Neural progenitor cell (in vitro differentiated cells): ENCODE data around the gene RTN4IP1. TPM values are rescaled to one million over a fixed set of nuclear protein-coding genes. Genes with fewer than 3 reads are reported as not detected.

ENCODE experiments used
- DNase-seq: peaks from one replicate; pipeline ENCODE4 v3.0.0-alpha.2; 2016; ENCODE audit warnings: low spot score
- H2AFZ ChIP-seq: fragments of 200-600 bp; sonication (generic); replicated peaks from 2 replicates; pipeline ENCODE4 v1.6.1; 2016; ENCODE audit warnings: antibody characterized with exemption
- H3F3A ChIP-seq: fragments of 200-600 bp; sonication (generic); 2 replicates; pipeline ENCODE4 v1.6.1; 2016; ENCODE audit warnings: antibody characterized with exemption, low read depth
- H3K27ac ChIP-seq: fragments of 200-600 bp; sonication (generic); 2 replicates; pipeline ENCODE4 v1.5.1; 2016; ENCODE audit warnings: mild to moderate bottlenecking
- H3K27me3 ChIP-seq: fragments of 200-600 bp; sonication (generic); 2 replicates; pipeline ENCODE4 v1.6.1; 2016; ENCODE audit warnings: mild to moderate bottlenecking, moderate library complexity
- H3K36me3 ChIP-seq: fragments of 200-600 bp; sonication (generic); 2 replicates; pipeline ENCODE4 v1.5.1; 2016
- H3K4me1 ChIP-seq: fragments of 200-600 bp; sonication (generic); 2 replicates; pipeline ENCODE4 v1.6.1; 2016; ENCODE audit warnings: mixed run types
- H3K4me2 ChIP-seq: fragments of 200-600 bp; sonication (generic); 2 replicates; pipeline ENCODE4 v1.6.1; 2016
- H3K4me3 ChIP-seq: fragments of 200-600 bp; sonication (generic); 2 replicates; pipeline ENCODE4 v1.5.1; 2016
- H3K79me2 ChIP-seq: fragments of 200-600 bp; sonication (generic); 2 replicates; pipeline ENCODE4 v1.6.1; 2016; ENCODE audit warnings: low read depth
- H3K9ac ChIP-seq: fragments of 200-600 bp; sonication (generic); 2 replicates; pipeline ENCODE4 v1.6.1; 2016
- H3K9me3 ChIP-seq: fragments of 200-600 bp; sonication (generic); 2 replicates; pipeline ENCODE4 v1.5.1; 2016; ENCODE audit warnings: low read depth
- H4K20me1 ChIP-seq: fragments of 200-600 bp; sonication (generic); 2 replicates; pipeline ENCODE4 v1.6.1; 2016; ENCODE audit warnings: low read depth
- H3K27ac Mint-ChIP-seq: 3 replicates; pipeline ENCODE4 v1.8.0; 2021; ENCODE audit warnings: mixed read lengths
- H3K27me3 Mint-ChIP-seq: 2 replicates; pipeline ENCODE4 v1.8.0; 2022; ENCODE audit warnings: low read depth, mild to moderate bottlenecking, inconsistent platforms, moderate library complexity, mixed read lengths; ENCODE audit not compliant: insufficient read depth
- H3K36me3 Mint-ChIP-seq: 3 replicates; pipeline ENCODE4 v1.8.0; 2021; ENCODE audit warnings: mixed read lengths
- H3K4me1 Mint-ChIP-seq: 3 replicates; pipeline ENCODE4 v1.8.0; 2021; ENCODE audit warnings: mixed read lengths
- H3K4me3 Mint-ChIP-seq: 3 replicates; pipeline ENCODE4 v1.8.0; 2021; ENCODE audit warnings: mild to moderate bottlenecking, moderate library complexity, mixed read lengths
- H3K9me3 Mint-ChIP-seq: 3 replicates; pipeline ENCODE4 v1.8.0; 2020; ENCODE audit warnings: mixed read lengths
- CTCF ChIP-seq: fragments of 200-600 bp; sonication (generic); IDR thresholded peaks from 2 replicates; pipeline ENCODE4 v1.5.1; 2017; ENCODE audit warnings: antibody characterized with exemption, mild to moderate bottlenecking
- EZH2 ChIP-seq: fragments of 200-600 bp; sonication (generic); IDR thresholded peaks from 2 replicates; pipeline ENCODE4 v1.6.1; 2017; ENCODE audit warnings: antibody characterized with exemption, mild to moderate bottlenecking, moderate library complexity
- EZH2phosphoT487 ChIP-seq: fragments of 200-600 bp; sonication (generic); IDR thresholded peaks from 2 replicates; pipeline ENCODE4 v1.6.1; 2017; ENCODE audit warnings: antibody characterized with exemption
- total RNA-seq: library from RNA; depleted of rRNA; stranded (reverse); fragments of >200 nt; gene quantifications from 2 replicates; pipeline ENCODE4 v1.2.3, GENCODE V29; 2015; ENCODE audit warnings: low replicate concordance

RTN4IP1 gene
- total RNA-seq, 1 donor from 2014 or later, result 10.2 TPM

- no peak overlapping the region for H3K4me2 ChIP-seq
- Mint-ChIP-seq H3K27me3 (peaks cover 5% of the 10 kb centered on the region), H3K4me3 (no peak overlapping the region), H3K36me3 (no peaks in the 10 kb centered on the region), H3K27ac (no peak overlapping the region), H3K9me3 (no peaks in the 10 kb centered on the region), H3K4me1 (peaks cover 4% of the 10 kb centered on the region)
- no peaks in the 10 kb centered on the region for H3K9me3 ChIP-seq
- no peak overlapping the region for H2AFZ ChIP-seq
- no peaks in the 10 kb centered on the region for H3K27me3 ChIP-seq
- no peak overlapping the region for H3K4me3 ChIP-seq
- H4K20me1 ChIP-seq, result no peaks in the 10 kb centered on the region
- H3K79me2 ChIP-seq, result no peaks in the 10 kb centered on the region
- no peaks in the 10 kb centered on the region for H3F3A ChIP-seq
- no peaks in the 10 kb centered on the region for H3K4me1 ChIP-seq
- no peak for DNase-seq
- H3K9ac ChIP-seq, result no peak overlapping the region
- TF ChIP-seq EZH2phosphoT487 (no peak), CTCF (no peak), EZH2 (no peak)
- H3K27ac ChIP-seq, result no peak overlapping the region
- H3K36me3 ChIP-seq, result no peaks in the 10 kb centered on the region
Observed at GRCh38 chr6:106547601-106548453, 81.5 kb downstream of the RTN4IP1 start.

- no peak overlapping the region for H3K4me3 Mint-ChIP-seq
- H3K4me1 ChIP-seq, result no peaks in the 10 kb centered on the region
- no peaks in the 10 kb centered on the region for H3K27me3 ChIP-seq
- no peaks in the 10 kb centered on the region for H3K9me3 ChIP-seq
- peaks cover 5% of the 10 kb centered on the region for H3K27me3 Mint-ChIP-seq
- no peaks in the 10 kb centered on the region for H3K36me3 ChIP-seq
- H3F3A ChIP-seq, result no peaks in the 10 kb centered on the region
- no peak for DNase-seq
- H3K36me3 Mint-ChIP-seq, result no peaks in the 10 kb centered on the region
- H3K4me1 Mint-ChIP-seq, result peaks cover 4% of the 10 kb centered on the region
- no peaks in the 10 kb centered on the region for H4K20me1 ChIP-seq
- H3K9ac ChIP-seq, result no peak overlapping the region
- H3K4me3 ChIP-seq, result no peak overlapping the region
- H3K4me2 ChIP-seq, result no peak overlapping the region
- H2AFZ ChIP-seq, result no peak overlapping the region
- H3K9me3 Mint-ChIP-seq, result no peaks in the 10 kb centered on the region
- H3K79me2 ChIP-seq, result no peaks in the 10 kb centered on the region
- H3K27ac ChIP-seq, result no peak overlapping the region
- no peak for TF ChIP-seq EZH2
- no peak overlapping the region for H3K27ac Mint-ChIP-seq
Observed at GRCh38 chr6:106546691-106547414, 82.4 kb downstream of the RTN4IP1 start.

- H3K4me1 ChIP-seq, result no peaks in the 10 kb centered on the region
- H3K9me3 ChIP-seq, result no peaks in the 10 kb centered on the region
- TF ChIP-seq EZH2 (no peak), EZH2phosphoT487 (no peak), CTCF (no peak)
- Mint-ChIP-seq H3K27ac (no peak overlapping the region), H3K4me1 (peaks cover 4% of the 10 kb centered on the region), H3K27me3 (peaks cover 5% of the 10 kb centered on the region), H3K36me3 (no peaks in the 10 kb centered on the region), H3K9me3 (no peaks in the 10 kb centered on the region), H3K4me3 (no peak overlapping the region)
- H3K9ac ChIP-seq, result no peak overlapping the region
- H3K27me3 ChIP-seq, result no peaks in the 10 kb centered on the region
- H2AFZ ChIP-seq, result no peak overlapping the region
- no peaks in the 10 kb centered on the region for H3K36me3 ChIP-seq
- no peak overlapping the region for H3K27ac ChIP-seq
- no peak overlapping the region for H3K4me2 ChIP-seq
- DNase-seq, result no peak
- H3K79me2 ChIP-seq, result no peaks in the 10 kb centered on the region
- H4K20me1 ChIP-seq, result no peaks in the 10 kb centered on the region
- H3K4me3 ChIP-seq, result no peak overlapping the region
- H3F3A ChIP-seq, result no peaks in the 10 kb centered on the region
Observed at GRCh38 chr6:106546261-106546690, 83.0 kb downstream of the RTN4IP1 start.
